H9 (cell line): ENCODE data around the gene ZFYVE28. TPM values are rescaled to one million over a fixed set of nuclear protein-coding genes. Genes with fewer than 3 reads are reported as not detected.

Experiments
- DNase-seq: peaks from one replicate; pipeline ENCODE4 v3.0.0-alpha.2; 2017
- H2AFZ ChIP-seq: one replicate; pipeline ENCODE4 v1.6.1; 2013; ENCODE audit warnings: mild to moderate bottlenecking, low read length, control low read depth, moderate library complexity
- H2AK5ac ChIP-seq: 2 replicates; pipeline ENCODE4 v1.6.1; 2013; ENCODE audit warnings: low read length, control low read depth, mixed read lengths; ENCODE audit not compliant: insufficient read length
- H2BK120ac ChIP-seq: one replicate; pipeline ENCODE4 v1.6.1; 2013; ENCODE audit warnings: low read depth, mild to moderate bottlenecking, low read length, control low read depth, inconsistent platforms; ENCODE audit not compliant: poor library complexity, severe bottlenecking
- H2BK12ac ChIP-seq: 2 replicates; pipeline ENCODE4 v1.6.1; 2013; ENCODE audit warnings: low read length, control low read depth, mixed read lengths, low read depth; ENCODE audit not compliant: insufficient read length
- H2BK15ac ChIP-seq: 2 replicates; pipeline ENCODE4 v1.6.1; 2013; ENCODE audit warnings: low read depth, low read length, control low read depth
- H2BK20ac ChIP-seq: one replicate; pipeline ENCODE4 v1.6.1; 2013; ENCODE audit warnings: low read depth, mild to moderate bottlenecking, low read length, control low read depth, inconsistent platforms; ENCODE audit not compliant: poor library complexity, severe bottlenecking
- H2BK5ac ChIP-seq: 2 replicates; pipeline ENCODE4 v1.6.1; 2013; ENCODE audit warnings: low read length, control low read depth, mixed read lengths; ENCODE audit not compliant: insufficient read length
- H3K14ac ChIP-seq: 2 replicates; pipeline ENCODE4 v1.6.1; 2013; ENCODE audit warnings: low read length, control low read depth; ENCODE audit not compliant: insufficient read depth
- H3K18ac ChIP-seq: 2 replicates; pipeline ENCODE4 v1.6.1; 2013; ENCODE audit warnings: low read depth, mild to moderate bottlenecking, mixed read lengths, low read length, control low read depth; ENCODE audit not compliant: insufficient read length
- H3K23ac ChIP-seq: 2 replicates; pipeline ENCODE4 v1.6.1; 2013; ENCODE audit warnings: low read length, control low read depth, mixed read lengths, low read depth; ENCODE audit not compliant: insufficient read length
- H3K23me2 ChIP-seq: 2 replicates; pipeline ENCODE4 v1.6.1; 2013; ENCODE audit warnings: low read depth, mild to moderate bottlenecking, mixed read lengths, low read length, control low read depth; ENCODE audit not compliant: insufficient read length, poor library complexity, severe bottlenecking
- H3K27ac ChIP-seq: 2 replicates; pipeline ENCODE4 v1.5.1; 2013; ENCODE audit warnings: low read length, control low read depth, mixed read lengths, low read depth; ENCODE audit not compliant: insufficient read length
- H3K27me3 ChIP-seq: 2 replicates; pipeline ENCODE4 v1.6.1; 2013; ENCODE audit warnings: low read length, control low read depth, inconsistent platforms; ENCODE audit not compliant: insufficient read depth
- H3K4ac ChIP-seq: 2 replicates; pipeline ENCODE4 v1.6.1; 2013; ENCODE audit warnings: low read depth, mild to moderate bottlenecking, control low read depth, inconsistent platforms, low read length, moderate library complexity
- H3K4me1 ChIP-seq: 2 replicates; pipeline ENCODE4 v1.6.1; 2013; ENCODE audit warnings: low read length, control low read depth, inconsistent platforms; ENCODE audit not compliant: insufficient read depth
- H3K4me2 ChIP-seq: 2 replicates; pipeline ENCODE4 v1.6.1; 2013; ENCODE audit warnings: low read length, control low read depth, mixed read lengths; ENCODE audit not compliant: insufficient read length, insufficient read depth
- H3K56ac ChIP-seq: 2 replicates; pipeline ENCODE4 v1.6.1; 2013; ENCODE audit warnings: low read depth, mild to moderate bottlenecking, mixed read lengths, low read length, control low read depth; ENCODE audit not compliant: insufficient read length
- H3K79me1 ChIP-seq: 2 replicates; pipeline ENCODE4 v1.6.1; 2013; ENCODE audit warnings: low read depth, mild to moderate bottlenecking, moderate library complexity, low read length, control low read depth, inconsistent platforms; ENCODE audit not compliant: insufficient read depth, poor library complexity, severe bottlenecking
- H3K79me2 ChIP-seq: 2 replicates; pipeline ENCODE4 v1.6.1; 2013; ENCODE audit warnings: low read length, control low read depth, inconsistent platforms; ENCODE audit not compliant: insufficient read depth
- H3K9ac ChIP-seq: 2 replicates; pipeline ENCODE4 v1.6.1; 2013; ENCODE audit warnings: low read length, control low read depth, mixed read lengths; ENCODE audit not compliant: insufficient read length; ENCODE audit errors: extremely low read depth
- H3K9me3 ChIP-seq: one replicate; pipeline ENCODE4 v1.6.1; 2013; ENCODE audit warnings: low read depth, low read length, inconsistent platforms; ENCODE audit not compliant: control insufficient read depth
- H3T11ph ChIP-seq: one replicate; pipeline ENCODE4 v1.6.1; 2013; ENCODE audit warnings: mild to moderate bottlenecking, low read length, control low read depth, inconsistent platforms
- H4K20me1 ChIP-seq: one replicate; pipeline ENCODE4 v1.6.1; 2013; ENCODE audit not compliant: control insufficient read depth, insufficient read length, insufficient read depth
- H4K5ac ChIP-seq: 2 replicates; pipeline ENCODE4 v1.6.1; 2013; ENCODE audit warnings: low read depth, mild to moderate bottlenecking, mixed read lengths, low read length, control low read depth; ENCODE audit not compliant: insufficient read length
- H4K8ac ChIP-seq: replicated peaks from 2 replicates; pipeline ENCODE4 v1.6.1; 2013; ENCODE audit warnings: low read length, control low read depth, mixed read lengths, low read depth; ENCODE audit not compliant: insufficient read length
- H4K91ac ChIP-seq: 2 replicates; pipeline ENCODE4 v1.6.1; 2013; ENCODE audit warnings: low read depth, mild to moderate bottlenecking, moderate library complexity, mixed read lengths, low read length, control low read depth; ENCODE audit not compliant: insufficient read length
- H3K27ac Mint-ChIP-seq, 3 experiments: 2 replicates in 2 of 3; 3 replicates in 1 of 3; pipeline ENCODE4 v1.8.0; 2020 to 2021; ENCODE audit warnings: mixed read lengths in 3 of 3, mild to moderate bottlenecking in 1 of 3, moderate library complexity in 1 of 3
- H3K27me3 Mint-ChIP-seq: 2 replicates; pipeline ENCODE4 v1.8.0; 2021; ENCODE audit warnings: low read depth, mild to moderate bottlenecking, moderate library complexity, mixed read lengths
- H3K36me3 Mint-ChIP-seq, 3 experiments: 2 replicates in 2 of 3; 3 replicates in 1 of 3; pipeline ENCODE4 v1.8.0; 2020 to 2021; ENCODE audit warnings: low read depth in 3 of 3, mixed read lengths in 3 of 3; ENCODE audit not compliant: insufficient read depth in 1 of 3
- H3K4me1 Mint-ChIP-seq, 2 experiments: 2 replicates each; pipeline ENCODE4 v1.8.0; 2020; ENCODE audit warnings: mixed read lengths in 2 of 2
- H3K4me3 Mint-ChIP-seq, 2 experiments: 2 replicates in 1 of 2; 3 replicates in 1 of 2; pipeline ENCODE4 v1.8.0; 2020 to 2021; ENCODE audit warnings: mild to moderate bottlenecking in 2 of 2, mixed read lengths in 2 of 2, moderate library complexity in 1 of 2
- H3K9me3 Mint-ChIP-seq, 2 experiments: 2 replicates in 1 of 2; 3 replicates in 1 of 2; pipeline ENCODE4 v1.8.0; 2020; ENCODE audit warnings: mild to moderate bottlenecking in 2 of 2, mixed read lengths in 2 of 2, moderate library complexity in 1 of 2
- WGBS: extraction: QIAGEN DNeasy Blood & Tissue Kit; methylation state at CpG from one replicate; pipeline ENCODE4 v1.1.7; 2013; ENCODE audit warnings: missing lambda C conversion rate, low lambda C conversion rate, mixed read lengths; ENCODE audit not compliant: insufficient read length; ENCODE audit errors: extremely low coverage; 5-methylcytosine and 5-hydroxymethylcytosine counted together
- total RNA-seq: library from RNA; stranded (reverse); gene quantifications from 2 replicates; pipeline ENCODE4 v1.2.1, GENCODE V29; 2021
- TF ChIP-seq, protein P1 (sequence below): fragments of 200-600 bp; sonication (generic); conservative IDR thresholded peaks from 3 replicates; pipeline ENCODE4 v1.8.0; 2021; ENCODE audit warnings: antibody characterized with exemption, mild to moderate bottlenecking

ZFYVE28 gene
- total RNA-seq, 1 experiment from 2014 or later = 0.98 TPM

DNA sequence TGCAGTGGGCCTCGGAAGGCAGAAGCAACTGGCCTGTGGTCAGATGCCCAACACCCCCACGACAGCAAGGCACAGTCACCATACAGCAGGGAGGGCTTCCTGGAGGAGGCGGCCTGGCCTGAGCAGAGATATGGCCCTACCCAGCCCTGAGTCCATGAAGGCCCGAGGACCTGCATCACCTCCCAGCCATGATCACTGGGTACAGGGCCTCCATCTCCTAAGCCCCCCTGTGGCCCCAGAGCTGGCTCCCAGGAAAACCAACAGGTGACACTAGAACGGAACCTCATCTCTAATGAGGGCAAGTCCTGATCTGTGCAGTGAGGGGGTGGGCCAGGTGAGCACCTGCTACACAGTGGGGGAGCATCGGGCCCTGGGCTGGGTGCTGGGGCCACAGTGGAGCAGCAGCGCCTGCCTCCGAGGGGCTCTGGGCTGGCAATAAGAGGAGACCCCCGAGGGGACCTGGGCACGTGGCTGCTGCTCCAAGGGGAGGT is 130.3 kb downstream of the ZFYVE28 start:
- H3K79me2 ChIP-seq = no peaks in the 10 kb centered on the region
- H3K27ac ChIP-seq = no peak overlapping the region
- H3K23me2 ChIP-seq = no peaks in the 10 kb centered on the region
- H3K56ac ChIP-seq = no peak overlapping the region
- H4K8ac ChIP-seq = no peak overlapping the region
- no peaks in the 10 kb centered on the region; the same call in 1 of the 2 replicates for H3K27me3 Mint-ChIP-seq
- H3K9me3 Mint-ChIP-seq = peaks cover 0 to 2% of the 10 kb centered on the region in 2 experiments; a peak in 2 of 5 replicates
- H3K36me3 Mint-ChIP-seq = no peaks in the 10 kb centered on the region; a peak in 1 of 7 replicates
- H4K5ac ChIP-seq = no peak overlapping the region
- H2BK5ac ChIP-seq = no peak overlapping the region
- no peak overlapping the region for H4K91ac ChIP-seq
- H2BK12ac ChIP-seq = no peak overlapping the region
- H3K14ac ChIP-seq = no peak overlapping the region; the same call in 1 of the 2 replicates
- no peaks in the 10 kb centered on the region for H4K20me1 ChIP-seq
- H3K4me2 ChIP-seq = no peak overlapping the region
- H3T11ph ChIP-seq = no peak overlapping the region
- no peak overlapping the region for H3K4ac ChIP-seq
- no peak overlapping the region for H3K23ac ChIP-seq
- DNase-seq = peak; percentile 18
- no peaks in the 10 kb centered on the region; the same call in 1 of the 2 replicates for H3K4me1 ChIP-seq
- H2AFZ ChIP-seq = no peak overlapping the region
- H2AK5ac ChIP-seq = no peak overlapping the region
- H3K4me1 Mint-ChIP-seq = peaks cover 4 to 15% of the 10 kb centered on the region in 2 experiments; a peak in 3 of 4 replicates
- H3K27me3 ChIP-seq = no peaks in the 10 kb centered on the region
- no peaks in the 10 kb centered on the region for H3K9me3 ChIP-seq
- no peak overlapping the region for H2BK120ac ChIP-seq
- no peak overlapping the region for H2BK20ac ChIP-seq
- no peak overlapping the region for H3K4me3 Mint-ChIP-seq
- no CpG with 5 or more reads among the region's 10 CpGs for WGBS
- H3K9ac ChIP-seq = no peak overlapping the region
- no peaks in the 10 kb centered on the region for H3K79me1 ChIP-seq
- H3K27ac Mint-ChIP-seq = peak overlapping the region in 1 of 3 experiments; percentile 44; a peak in 1 of 7 replicates
- H3K18ac ChIP-seq = no peak overlapping the region
- TF ChIP-seq, protein P1, sequence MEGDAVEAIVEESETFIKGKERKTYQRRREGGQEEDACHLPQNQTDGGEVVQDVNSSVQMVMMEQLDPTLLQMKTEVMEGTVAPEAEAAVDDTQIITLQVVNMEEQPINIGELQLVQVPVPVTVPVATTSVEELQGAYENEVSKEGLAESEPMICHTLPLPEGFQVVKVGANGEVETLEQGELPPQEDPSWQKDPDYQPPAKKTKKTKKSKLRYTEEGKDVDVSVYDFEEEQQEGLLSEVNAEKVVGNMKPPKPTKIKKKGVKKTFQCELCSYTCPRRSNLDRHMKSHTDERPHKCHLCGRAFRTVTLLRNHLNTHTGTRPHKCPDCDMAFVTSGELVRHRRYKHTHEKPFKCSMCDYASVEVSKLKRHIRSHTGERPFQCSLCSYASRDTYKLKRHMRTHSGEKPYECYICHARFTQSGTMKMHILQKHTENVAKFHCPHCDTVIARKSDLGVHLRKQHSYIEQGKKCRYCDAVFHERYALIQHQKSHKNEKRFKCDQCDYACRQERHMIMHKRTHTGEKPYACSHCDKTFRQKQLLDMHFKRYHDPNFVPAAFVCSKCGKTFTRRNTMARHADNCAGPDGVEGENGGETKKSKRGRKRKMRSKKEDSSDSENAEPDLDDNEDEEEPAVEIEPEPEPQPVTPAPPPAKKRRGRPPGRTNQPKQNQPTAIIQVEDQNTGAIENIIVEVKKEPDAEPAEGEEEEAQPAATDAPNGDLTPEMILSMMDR = no peak
- H2BK15ac ChIP-seq = no peak overlapping the region
